ENCODE results near the gene CAMK1. TPM values are rescaled to one million over a fixed set of nuclear protein-coding genes. Genes with fewer than 3 reads are reported as not detected.

The CAMK1 gene
- total RNA-seq, 1 donor from 2014 or later, result 30.6 TPM

- no peak for DNase-seq (ENCODE audit: low spot score)
Observed at GRCh38 chr3:9793161-9793781, 23.5 kb upstream of the CAMK1 start.

DNA sequence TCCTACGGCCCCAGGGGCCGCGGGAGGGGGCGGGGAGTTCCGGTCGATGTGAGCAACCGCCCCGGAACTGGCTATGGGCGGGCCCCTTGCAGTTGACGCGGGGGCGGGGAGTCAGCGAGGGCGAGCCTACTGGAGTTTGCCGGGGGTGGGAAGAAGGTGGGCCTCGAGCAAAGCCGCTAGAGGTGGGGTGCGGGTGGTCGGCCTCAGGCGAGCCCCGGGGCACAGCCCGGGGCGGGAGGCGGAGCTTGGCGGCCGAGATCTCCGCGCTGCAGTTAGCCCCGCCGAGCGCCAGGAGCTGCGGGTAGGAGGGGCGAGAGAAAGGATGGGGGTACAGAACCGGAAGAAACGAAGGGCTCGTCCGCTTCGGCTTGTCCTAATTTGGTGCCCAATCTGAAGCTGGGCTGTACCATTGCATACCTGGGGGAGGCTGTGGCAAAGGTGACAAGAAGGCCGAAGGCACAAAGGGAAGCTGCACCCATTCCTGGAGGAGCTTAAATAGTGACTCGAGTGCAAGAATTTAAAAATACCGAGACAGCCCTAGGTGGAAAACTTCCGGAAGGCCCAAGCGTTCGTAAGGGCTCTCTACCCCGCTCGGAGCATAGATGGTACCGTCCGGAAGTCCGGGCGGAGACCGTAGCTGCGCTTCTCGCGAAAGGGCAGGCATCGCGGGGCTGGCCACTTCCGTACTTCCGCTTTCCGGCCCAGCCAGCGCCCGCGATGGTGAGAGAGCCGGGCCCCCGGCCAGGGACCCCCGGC is 22.8 kb upstream of the CAMK1 start, which contains the start of the genes ARPC4 and TADA3:
Gene ARPC4 (plus strand): TSS at position 678 of the 756 bp plus-strand sequence. CDS start 40 bp downstream, at position 718.
Gene TADA3 (minus strand): TSS at position 69 of the 756 bp plus-strand sequence. CDS start 1,007 bp downstream, outside the sequence.
- peak; percentile 92 for DNase-seq (ENCODE audit: low spot score)

GRCh38 chr3:9791790-9792404 is 22.1 kb upstream of the CAMK1 start:
- DNase-seq (ENCODE audit: low spot score), result no peak

- no peak for DNase-seq (ENCODE audit: low spot score)
Observed at GRCh38 chr3:9791127-9791526, 21.4 kb upstream of the CAMK1 start.

DNA sequence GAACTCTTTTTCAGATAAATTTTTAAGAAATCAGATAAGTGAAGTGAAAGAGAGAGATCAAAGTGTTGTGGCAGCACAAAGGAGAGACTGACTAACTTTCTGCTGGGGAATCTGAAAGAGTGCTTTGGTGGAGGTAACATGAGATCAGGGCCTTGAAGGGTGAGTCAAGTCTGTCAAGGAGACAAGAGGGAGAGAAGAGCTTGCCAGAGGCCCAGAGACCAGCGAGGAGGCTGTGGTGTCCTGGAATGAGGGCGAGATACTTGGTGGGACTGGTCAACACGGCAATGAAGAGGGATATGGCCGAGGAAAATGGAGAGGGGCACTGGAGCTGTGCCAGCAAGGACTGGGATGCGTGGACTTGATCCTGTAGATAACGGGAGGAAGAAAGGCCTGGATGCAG is 18.0 kb upstream of the CAMK1 start:
- no peak for DNase-seq (ENCODE audit: low spot score)

- DNase-seq (ENCODE audit: low spot score), result no peak
Observed at GRCh38 chr3:9786825-9787669, 17.3 kb upstream of the CAMK1 start.

DNA sequence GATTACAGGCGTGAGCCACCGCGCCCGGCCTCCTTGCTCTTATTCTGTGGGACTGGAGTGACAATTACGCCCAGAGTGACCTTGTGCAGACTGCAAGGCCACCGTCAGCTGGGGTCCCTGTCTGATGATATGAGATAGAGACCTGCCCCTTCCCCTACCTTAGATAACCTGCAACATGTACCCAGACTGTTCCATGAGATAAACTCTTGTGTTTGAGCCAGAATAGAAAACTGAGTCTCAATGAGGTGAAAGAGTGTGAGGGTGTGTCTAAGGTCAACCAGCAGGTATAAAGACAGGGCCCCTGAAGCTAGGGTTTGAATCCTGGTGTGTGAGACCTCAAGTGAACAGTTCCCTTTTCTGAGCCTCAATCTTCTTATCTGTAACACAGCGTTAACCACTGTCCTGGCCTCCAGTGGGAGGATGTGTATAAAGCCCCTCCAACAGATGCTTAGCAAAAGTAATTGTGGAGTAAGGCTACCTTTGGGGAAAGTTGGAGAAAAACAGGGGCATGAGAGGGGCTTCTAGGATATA is 16.5 kb upstream of the CAMK1 start:
- DNase-seq (ENCODE audit: low spot score), result no peak

DNA sequence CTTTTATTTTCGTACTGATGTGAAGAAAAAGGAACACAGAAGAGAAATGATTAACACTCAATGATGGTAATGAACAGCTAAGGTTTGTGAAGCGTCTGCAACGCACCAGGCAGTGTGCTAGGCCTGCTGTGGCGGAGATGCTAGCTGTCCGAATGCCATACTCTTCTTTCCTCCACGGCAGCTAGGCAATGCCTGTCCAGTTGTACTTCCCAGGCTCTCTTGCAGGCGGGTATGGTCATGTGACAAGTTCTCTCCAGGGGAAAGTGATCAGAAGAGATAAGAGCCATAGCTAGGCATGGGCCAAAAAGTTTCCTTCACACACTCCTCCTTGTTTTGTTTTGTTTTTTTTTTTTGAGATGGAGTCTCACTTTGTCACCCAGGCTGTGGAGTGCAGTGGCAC is 15.9 kb upstream of the CAMK1 start:
- no peak for DNase-seq (ENCODE audit: low spot score)

- DNase-seq (ENCODE audit: low spot score), result no peak
Observed at GRCh38 chr3:9784965-9785364, 15.2 kb upstream of the CAMK1 start.

DNA sequence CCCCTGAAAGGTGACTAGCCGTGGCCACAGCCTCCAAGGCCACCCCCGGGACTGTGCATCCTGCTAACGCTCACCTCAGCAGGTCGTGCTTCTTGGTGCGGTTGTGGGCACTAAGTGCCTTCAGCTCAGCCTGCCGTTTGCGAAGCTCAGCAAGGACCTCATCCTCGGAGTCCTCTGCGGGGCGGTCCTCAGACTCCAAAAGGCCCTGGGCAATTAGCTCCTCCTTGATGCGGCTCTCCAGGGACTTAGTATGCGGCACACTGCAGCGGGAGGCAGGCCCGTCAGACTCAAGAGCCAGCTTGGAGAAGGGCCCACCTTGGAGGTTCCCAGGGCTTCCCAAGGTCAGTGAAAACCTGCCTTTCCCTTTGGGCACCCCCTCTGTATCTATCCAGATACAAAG is 14.2 kb upstream of the CAMK1 start:
- no peak for DNase-seq (ENCODE audit: low spot score)

GRCh38 chr3:9782770-9783169 is 13.0 kb upstream of the CAMK1 start:
- no peak for DNase-seq (ENCODE audit: low spot score)

- no peak for DNase-seq (ENCODE audit: low spot score)
Observed at GRCh38 chr3:9781978-9782603, 12.3 kb upstream of the CAMK1 start.

DNA sequence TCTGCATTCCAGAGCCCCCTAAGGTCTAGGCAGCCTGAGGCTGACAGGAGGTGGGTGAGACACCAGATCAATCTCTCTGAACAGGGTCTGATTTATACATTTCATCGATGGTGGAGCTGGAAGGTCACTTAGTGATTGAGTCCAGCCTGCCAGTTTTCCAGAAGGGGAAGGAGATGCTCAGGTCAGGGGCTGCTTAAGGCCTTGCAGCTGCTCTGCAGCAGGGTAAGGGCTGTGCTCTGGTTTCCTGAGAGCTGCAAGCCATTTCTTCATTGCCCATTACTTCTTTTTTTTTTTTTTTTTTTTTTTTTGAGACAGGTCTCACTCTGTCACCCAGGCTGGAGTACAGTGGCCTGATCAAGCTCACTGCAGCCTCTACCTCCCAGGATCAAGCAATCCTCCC is 11.8 kb upstream of the CAMK1 start:
- DNase-seq (ENCODE audit: low spot score), result no peak

- DNase-seq (ENCODE audit: low spot score), result no peak
Observed at GRCh38 chr3:9780910-9781309, 11.2 kb upstream of the CAMK1 start.

DNA sequence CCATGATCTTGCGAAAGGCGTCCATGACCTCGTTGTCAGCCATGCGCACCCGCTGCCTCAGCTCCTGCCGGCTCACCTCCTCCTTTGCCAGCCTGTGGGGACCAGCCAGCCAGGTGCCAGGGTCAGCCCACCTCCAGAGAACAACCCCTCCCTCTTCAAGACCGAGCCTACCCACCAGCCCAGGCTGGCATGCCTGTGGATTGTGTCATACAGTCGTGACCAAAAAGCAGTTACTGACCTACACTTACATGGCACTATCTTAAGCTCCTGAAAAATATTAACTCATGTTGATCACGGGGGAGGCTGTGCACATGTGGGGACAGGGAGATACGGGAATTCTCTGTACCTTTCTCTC is 10.7 kb upstream of the CAMK1 start:
- DNase-seq (ENCODE audit: low spot score), result no peak

- DNase-seq (ENCODE audit: low spot score), result peak; percentile 30
Observed at GRCh38 chr3:9779721-9780457, 10.1 kb upstream of the CAMK1 start.

DNA sequence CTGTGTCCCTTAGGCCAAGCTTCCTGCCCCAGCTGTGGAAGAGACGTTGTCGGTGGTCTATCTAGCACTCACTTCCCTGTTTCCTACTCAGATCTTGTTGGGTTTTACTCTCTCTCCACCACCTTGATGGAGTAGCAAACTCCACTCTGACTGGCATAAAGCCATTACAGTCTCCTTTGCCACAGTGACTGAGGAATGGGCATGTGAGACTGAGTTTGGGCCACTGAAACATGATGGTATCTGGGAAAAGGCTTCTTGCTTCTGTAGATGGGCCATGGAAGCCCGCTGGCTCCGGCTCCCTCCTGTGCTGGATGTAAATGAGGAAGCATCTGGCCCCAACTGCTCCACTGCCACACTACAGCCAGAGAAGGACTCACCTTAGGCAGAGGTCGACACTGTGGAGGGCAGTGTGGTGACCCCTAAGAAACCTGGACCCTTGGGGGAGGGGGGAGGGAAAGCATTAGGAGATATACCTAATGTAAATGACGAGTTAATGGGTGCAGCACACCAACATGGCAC is 9.4 kb upstream of the CAMK1 start:
- DNase-seq (ENCODE audit: low spot score), result no peak

GRCh38 chr3:9778143-9779074 is 8.7 kb upstream of the CAMK1 start:
- DNase-seq (ENCODE audit: low spot score), result no peak

DNA sequence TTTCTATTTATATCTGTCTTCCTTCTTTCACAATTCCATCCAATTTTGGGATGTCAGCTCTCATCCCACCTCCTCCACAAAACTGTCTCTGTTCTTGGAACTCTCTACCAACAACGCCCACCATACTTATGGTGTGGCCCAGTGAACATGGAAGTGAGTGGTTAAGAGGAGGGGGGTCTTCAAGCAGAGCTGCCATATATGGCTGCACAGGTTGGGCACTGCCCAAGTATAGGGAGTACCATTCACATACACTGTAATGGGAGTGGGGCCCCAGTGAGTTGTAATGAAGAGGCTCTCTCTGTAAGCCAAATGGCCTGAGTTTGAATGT is 7.9 kb upstream of the CAMK1 start:
- DNase-seq (ENCODE audit: low spot score), result no peak

Measured in mucosa of gallbladder (tissue), 1 donor.